ENCODE results near the gene TMEM120A.

TMEM120A gene

DNA sequence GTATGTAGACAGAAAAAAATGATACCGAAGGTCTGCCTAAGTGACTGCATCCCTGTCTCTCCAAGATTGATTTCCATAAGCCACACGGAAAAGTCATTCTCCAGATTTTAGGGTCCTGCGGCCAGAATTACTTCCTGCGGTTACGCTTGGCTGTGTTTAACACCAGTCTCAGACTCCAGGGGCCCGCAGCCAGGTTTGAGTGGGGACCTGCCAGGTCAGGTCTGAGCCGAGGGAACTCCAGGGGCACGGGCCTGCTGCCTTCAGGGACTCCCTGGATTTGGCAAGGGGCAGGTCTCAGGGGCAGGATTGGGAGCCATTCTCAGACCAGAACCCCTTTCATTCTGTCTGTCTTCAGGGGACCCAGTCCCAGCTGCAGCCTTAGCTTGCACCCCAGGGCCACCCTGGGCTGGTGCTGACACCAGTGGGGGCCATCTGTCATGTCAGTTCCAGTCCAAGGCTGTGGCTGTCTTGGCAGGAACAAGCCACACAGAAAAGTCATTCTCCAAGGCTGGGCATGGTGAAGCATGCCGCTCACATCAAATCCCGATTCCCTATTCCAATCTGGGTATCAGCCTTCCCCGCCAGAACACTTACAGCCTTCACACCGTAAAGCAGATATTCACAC lies 39.0 kb downstream of the TMEM120A start:
- DNase-seq, result no peak

DNA sequence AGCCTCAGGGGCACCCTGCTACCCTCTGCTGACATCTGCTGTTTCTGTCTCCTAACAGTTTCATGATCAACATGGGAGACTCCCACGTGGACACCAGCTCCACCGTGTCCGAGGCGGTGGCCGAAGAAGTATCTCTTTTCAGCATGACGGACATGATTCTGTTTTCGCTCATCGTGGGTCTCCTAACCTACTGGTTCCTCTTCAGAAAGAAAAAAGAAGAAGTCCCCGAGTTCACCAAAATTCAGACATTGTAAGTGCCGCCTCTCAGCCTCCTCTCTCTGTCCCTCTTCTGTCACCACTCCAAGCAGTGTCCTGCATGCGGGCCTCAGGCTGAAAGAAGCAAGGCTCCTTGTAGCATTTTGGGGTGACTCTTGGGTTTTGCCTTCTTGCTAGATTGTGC lies 40.5 kb downstream of the TMEM120A start:
- no peak for DNase-seq

DNA sequence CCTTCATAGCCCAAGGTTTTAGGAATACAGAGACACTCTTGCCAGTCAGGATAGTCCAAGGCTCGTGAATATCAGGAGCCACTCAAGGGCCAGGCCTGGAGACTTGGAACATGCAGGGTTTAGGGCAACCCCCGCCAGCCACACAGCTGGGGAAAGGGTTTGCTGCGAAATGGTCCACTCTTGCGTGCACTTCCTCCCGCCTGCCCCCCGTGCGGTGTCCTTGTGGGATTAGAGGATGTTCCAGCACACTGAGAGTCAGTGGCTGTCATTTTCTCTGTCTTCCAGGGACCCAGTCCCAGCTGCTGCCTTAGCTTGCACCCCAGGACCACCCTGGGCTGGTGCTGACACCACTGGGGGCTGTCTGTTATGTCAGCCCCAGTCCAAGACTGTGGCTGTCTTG lies 41.0 kb downstream of the TMEM120A start:
- DNase-seq, result no peak

GRCh38 chr7:75951506-75951905 lies 42.9 kb downstream of the TMEM120A start:
- DNase-seq, result no peak

GRCh38 chr7:75950111-75950681 lies 44.2 kb downstream of the TMEM120A start:
- no peak for DNase-seq

GRCh38 chr7:75948179-75948578 lies 46.2 kb downstream of the TMEM120A start:
- no peak for DNase-seq

GRCh38 chr7:75946207-75946855 lies 48.1 kb downstream of the TMEM120A start:
- DNase-seq, result no peak

GRCh38 chr7:75945297-75946168 lies 48.9 kb downstream of the TMEM120A start:
- DNase-seq, result no peak

DNA sequence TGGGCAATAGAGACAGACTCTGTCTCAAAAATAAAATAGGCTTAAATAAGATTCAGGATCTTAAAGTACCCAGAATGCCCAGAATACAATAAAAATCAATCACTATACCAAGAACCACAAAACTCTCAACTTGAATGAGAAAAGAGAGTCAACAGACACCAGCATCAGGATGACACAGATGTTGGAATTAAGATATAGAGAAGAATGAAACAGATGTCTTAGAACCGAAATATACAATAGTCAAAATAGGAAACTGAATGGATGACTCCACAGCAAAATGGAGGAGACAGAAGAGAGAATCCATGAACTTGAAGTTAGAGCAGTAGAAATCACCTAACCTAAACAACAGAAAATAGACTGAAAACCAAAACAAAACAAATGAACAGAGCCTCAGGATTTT lies 49.9 kb downstream of the TMEM120A start:
- DNase-seq, result no peak

GRCh38 chr7:75943864-75944263 lies 50.5 kb downstream of the TMEM120A start:
- DNase-seq, result no peak

DNA sequence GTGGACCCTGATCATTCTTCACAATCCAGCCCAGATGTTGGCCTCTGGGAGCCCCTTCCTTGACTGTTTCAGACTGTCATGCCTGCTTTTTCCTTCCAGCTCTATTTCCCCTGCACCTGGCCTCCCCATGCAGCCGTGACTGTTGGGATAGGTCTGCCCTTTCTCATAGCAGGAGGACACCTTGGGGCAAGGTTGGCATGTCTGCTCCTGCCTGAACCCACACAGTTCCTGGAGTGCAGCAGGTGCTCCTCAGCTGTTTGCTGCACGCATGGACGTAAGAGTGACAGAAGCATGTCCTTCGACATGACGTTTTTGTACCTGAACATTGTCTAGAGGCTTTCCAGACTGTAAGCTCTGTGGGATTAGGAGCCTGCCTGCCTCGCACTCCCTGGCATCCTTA lies 55.5 kb downstream of the TMEM120A start:
- DNase-seq, result no peak

- DNase-seq, result no peak
These were observed 56.2 kb downstream of the TMEM120A start for GRCh38 chr7:75937958-75938786.

Data from activated T-cell treated with anti-CD3 and anti-CD28 coated beads, Interleukin-2, amount 50 U/mL, for 1 hour (primary cell).